Keratinocyte (primary cell): ENCODE data around the gene KAT6B.

Source experiments
- CTCF ChIP-seq, 3 experiments: IDR thresholded peaks in 1 of 3; conservative IDR thresholded peaks in 1 of 3; optimal IDR thresholded peaks in 1 of 3; 2 replicates in 2 of 3; 3 replicates in 1 of 3; pipeline versions ENCODE3 to v1.5.1; 2011; ENCODE audit warnings: low read length in 3 of 3, mild to moderate bottlenecking in 3 of 3, moderate library complexity in 2 of 3, control low read depth in 1 of 3, inconsistent platforms in 1 of 3; ENCODE audit not compliant: insufficient read depth in 2 of 3; ENCODE audit errors: extremely low read depth in 1 of 3
- EZH2 ChIP-seq: IDR thresholded peaks from one replicate; pipeline ENCODE4 v1.6.1; 2012; ENCODE audit warnings: inconsistent platforms, mild to moderate bottlenecking, low read length, moderate library complexity

- TF ChIP-seq CTCF (optimal IDR thresholded peaks at IDR 0.05 in 1 of 3, IDR thresholded peaks at IDR 0.05 in 1 of 3, conservative IDR thresholded peaks at IDR 0.05 in 1 of 3; ENCODE audit: extremely low read depth in 1 of 3, insufficient read depth in 2 of 3, low read length in 3 of 3) (no peak), EZH2 (no peak)
Measured at GRCh38 chr10:74822521-74823089, 3.8 kb upstream of the KAT6B start.
